K562 (cell line): Measurements from ENCODE around the gene NOL12. TPM values are rescaled to one million over a fixed set of nuclear protein-coding genes. Genes with fewer than 3 reads are reported as not detected.

Source experiments
- CBX1 ChIP-seq: sonication (generic); IDR thresholded peaks from 2 replicates; pipeline ENCODE4 v1.6.1; 2016; ENCODE audit warnings: antibody characterized with exemption, low read depth, mild to moderate bottlenecking
- CBX2 ChIP-seq: fragments of 200-600 bp; sonication (generic); IDR thresholded peaks from one replicate; pipeline ENCODE4 v1.6.1; 2012; ENCODE audit warnings: mild to moderate bottlenecking, low read length, inconsistent platforms; ENCODE audit not compliant: insufficient read depth, poor library complexity, severe bottlenecking
- CTBP1 ChIP-seq: fragments of 450-650 bp; IDR thresholded peaks from 2 replicates; pipeline ENCODE4 v1.6.1; 2016; ENCODE audit warnings: borderline replicate concordance
- CXXC5 ChIP-seq: fragments of 250-450 bp; sonication (Bioruptor Pico); IDR thresholded peaks from 2 replicates; pipeline ENCODE4 v1.8.0; 2022; ENCODE audit warnings: inconsistent platforms, mild to moderate bottlenecking, moderate library complexity
- ETV1 ChIP-seq: fragments of 450-650 bp; conservative IDR thresholded peaks from 2 replicates; pipeline ENCODE4 v1.6.1; 2016; ENCODE audit warnings: missing genetic modification characterization, control low read depth, low read depth, missing compliant biosample characterization
- KLF6 ChIP-seq: fragments of 250-450 bp; sonication (Bioruptor Pico); IDR thresholded peaks from 2 replicates; pipeline ENCODE4 v1.4.0; 2020; ENCODE audit warnings: mild to moderate bottlenecking, moderate library complexity, borderline replicate concordance
- MECOM ChIP-seq: fragments of 250-450 bp; sonication (Bioruptor Pico); IDR thresholded peaks from 2 replicates; pipeline ENCODE4 v1.8.0; 2022; ENCODE audit warnings: inconsistent platforms
- RFX5 ChIP-seq: IDR thresholded peaks from 2 replicates; pipeline ENCODE4 v1.6.1; 2011; ENCODE audit warnings: low read depth, mild to moderate bottlenecking, improper control_type of control experiment, low read length
- RUNX1 ChIP-seq: sonication (generic); IDR thresholded peaks from 2 replicates; pipeline ENCODE4 v1.6.1; 2016; ENCODE audit warnings: antibody characterized with exemption, low read depth
- SP1 ChIP-seq: sonication (generic); formaldehyde crosslinking; IDR thresholded peaks from 2 replicates; pipeline ENCODE4 v1.8.1; 2022; ENCODE audit warnings: mild to moderate bottlenecking, missing genetic modification reagents
- ZFX ChIP-seq: sonication (generic); formaldehyde crosslinking; IDR thresholded peaks from 2 replicates; pipeline ENCODE4 v1.8.0; 2022; ENCODE audit warnings: mild to moderate bottlenecking, missing genetic modification reagents, moderate library complexity
- ZNF217 ChIP-seq: sonication (generic); formaldehyde crosslinking; IDR thresholded peaks from 2 replicates; pipeline ENCODE4 v1.8.0; 2022; ENCODE audit warnings: mild to moderate bottlenecking, missing genetic modification reagents
- ZNF354B ChIP-seq: fragments of 250-450 bp; sonication (Bioruptor Pico); IDR thresholded peaks from 2 replicates; pipeline ENCODE4 v1.4.0; 2020
- ZNF408 ChIP-seq: fragments of 250-450 bp; sonication (Bioruptor Pico); IDR thresholded peaks from 2 replicates; pipeline ENCODE4 v1.4.0; 2020; ENCODE audit warnings: low read depth, mild to moderate bottlenecking, moderate library complexity
- ZNF561 ChIP-seq: fragments of 450-650 bp; formaldehyde crosslinking; conservative IDR thresholded peaks from 2 replicates; pipeline ENCODE4 v1.4.0; 2020; ENCODE audit warnings: mild to moderate bottlenecking, moderate library complexity
- ZNF707 ChIP-seq: fragments of 250-450 bp; sonication (Bioruptor Pico); conservative IDR thresholded peaks from 2 replicates; pipeline ENCODE4 v1.8.0; 2022; ENCODE audit warnings: inconsistent platforms, mild to moderate bottlenecking, moderate library complexity
- ZNF785 ChIP-seq: fragments of 250-450 bp; sonication (Bioruptor Pico); IDR thresholded peaks from 2 replicates; pipeline ENCODE4 v1.4.0; 2020; ENCODE audit warnings: mild to moderate bottlenecking
- ZSCAN32 ChIP-seq: fragments of 450-650 bp; formaldehyde crosslinking; IDR thresholded peaks from 2 replicates; pipeline ENCODE4 v1.4.0; 2020; ENCODE audit warnings: mild to moderate bottlenecking, moderate library complexity
- polyA plus RNA-seq, 8 experiments: library from polyadenylated mRNA; depleted of rRNA in 4 of 8; stranded (reverse) in 5 of 8; unstranded in 3 of 8; fragments of >200 nt; fragmentation: Nextera tagmentation in 2 of 8; fragmentation: Illumina TruSeq in 1 of 8; extraction: Ambion mirVana in 2 of 8; extraction: Trizol in 1 of 8; gene quantifications; 2 replicates each; pipeline versions ENCODE4 v1.2.1 to v1.2.3, GENCODE V29; 2011 to 2014; ENCODE audit warnings: inconsistent platforms in 1 of 8, missing spikeins in 1 of 8
- total RNA-seq, 7 experiments: library from RNA; depleted of rRNA in 6 of 7; stranded (reverse); fragments of >200 nt in 6 of 7; fragmentation: Illumina TruSeq in 2 of 7; extraction: Trizol in 2 of 7; gene quantifications; 2 replicates each; pipeline versions ENCODE4 v1.2.1 to v1.2.3, GENCODE V29; 2011 to 2021; ENCODE audit warnings: low replicate concordance in 1 of 7
- TF ChIP-seq, protein P1 (sequence below): fragments of 450-650 bp; IDR thresholded peaks from 2 replicates; pipeline ENCODE4 v1.6.1; 2018; ENCODE audit not compliant: partially characterized antibody
- TF ChIP-seq, protein P2 (sequence below), 2 experiments: fragments of 450-650 bp in 1 of 2; sonication (generic) in 1 of 2; formaldehyde crosslinking in 1 of 2; IDR thresholded peaks in 1 of 2; conservative IDR thresholded peaks in 1 of 2; 2 replicates each; pipeline versions ENCODE4 v1.6.1 to v1.8.1; 2016 to 2023; ENCODE audit warnings: mild to moderate bottlenecking in 2 of 2, moderate library complexity in 2 of 2, inconsistent platforms in 1 of 2, missing genetic modification reagents in 1 of 2
- TF ChIP-seq, protein P3 (sequence below): sonication (generic); formaldehyde crosslinking; IDR thresholded peaks from 2 replicates; pipeline ENCODE4 v1.8.0; 2022; ENCODE audit warnings: mild to moderate bottlenecking, missing genetic modification reagents
- TF ChIP-seq, protein P4 (sequence below), 2 experiments: fragments of 450-650 bp; IDR thresholded peaks; 2 replicates each; pipeline ENCODE4 v1.6.1; 2016

The NOL12 gene
- total and polyA plus RNA-seq, 9 of the 15 experiments (the other 6 are each of a cell fraction or from before 2014, with no cell fraction given), result 2.8 to 40.9 (median 28.5) TPM

DNA sequence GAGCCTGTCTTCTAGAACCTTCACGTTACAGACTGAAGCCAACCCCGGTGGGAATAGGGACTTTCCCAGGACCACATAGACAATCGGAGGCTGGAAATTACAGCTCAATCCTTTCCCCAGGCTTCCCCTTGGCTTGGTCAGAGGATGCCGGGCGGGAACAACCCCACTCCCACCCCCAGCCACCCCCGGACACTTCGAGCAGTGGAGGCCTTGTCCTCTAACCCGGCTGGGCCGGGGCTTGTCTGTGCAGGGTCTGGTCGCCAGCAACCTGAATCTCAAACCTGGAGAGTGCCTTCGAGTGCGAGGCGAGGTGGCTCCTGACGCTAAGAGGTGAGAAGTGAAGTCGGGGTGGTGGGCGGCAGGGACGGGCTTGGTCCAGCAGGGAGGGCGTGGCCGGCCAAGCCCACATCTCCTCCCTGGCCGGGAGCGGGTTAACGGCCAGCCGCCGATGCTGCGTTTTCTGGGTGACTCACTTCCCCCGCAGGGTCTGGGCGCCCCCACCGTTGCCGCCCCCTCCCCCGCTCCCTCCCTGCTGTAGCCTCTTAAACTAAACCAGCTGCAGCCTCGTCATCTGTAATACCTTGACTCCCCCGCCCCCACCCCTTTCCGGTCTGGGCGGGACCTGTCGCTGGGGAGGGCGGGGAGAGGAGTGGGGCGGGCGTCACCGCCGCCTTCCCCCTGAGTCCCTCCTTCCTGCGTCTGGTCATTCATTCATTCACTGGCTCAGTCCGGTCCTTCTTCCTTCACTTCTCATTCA lies 9.2 kb upstream of the NOL12 start (continued):
- TF ChIP-seq CTBP1 (peak; percentile 47; the same call in 1 of the 2 replicates), ETV1 (peak; percentile 89), ZNF354B (CRISPR knock-in tag) (no peak), ZNF561 (no peak), ZNF408 (no peak), KLF6 (CRISPR knock-in tag) (no peak), RUNX1 (no peak), MECOM (no peak), CXXC5 (CRISPR knock-in tag) (peak; percentile 73), CBX2 (no peak), ZSCAN32 (CRISPR knock-in tag) (no peak), ZFX (CRISPR knock-in tag) (peak; percentile 33; the same call in 1 of the 2 replicates), ZNF707 (CRISPR knock-in tag) (no peak), ZNF785 (CRISPR knock-in tag) (no peak), RFX5 (no peak), SP1 (CRISPR knock-in tag) (no peak), ZNF217 (CRISPR knock-in tag) (no peak), CBX1 (no peak)
- TF ChIP-seq, protein P1, sequence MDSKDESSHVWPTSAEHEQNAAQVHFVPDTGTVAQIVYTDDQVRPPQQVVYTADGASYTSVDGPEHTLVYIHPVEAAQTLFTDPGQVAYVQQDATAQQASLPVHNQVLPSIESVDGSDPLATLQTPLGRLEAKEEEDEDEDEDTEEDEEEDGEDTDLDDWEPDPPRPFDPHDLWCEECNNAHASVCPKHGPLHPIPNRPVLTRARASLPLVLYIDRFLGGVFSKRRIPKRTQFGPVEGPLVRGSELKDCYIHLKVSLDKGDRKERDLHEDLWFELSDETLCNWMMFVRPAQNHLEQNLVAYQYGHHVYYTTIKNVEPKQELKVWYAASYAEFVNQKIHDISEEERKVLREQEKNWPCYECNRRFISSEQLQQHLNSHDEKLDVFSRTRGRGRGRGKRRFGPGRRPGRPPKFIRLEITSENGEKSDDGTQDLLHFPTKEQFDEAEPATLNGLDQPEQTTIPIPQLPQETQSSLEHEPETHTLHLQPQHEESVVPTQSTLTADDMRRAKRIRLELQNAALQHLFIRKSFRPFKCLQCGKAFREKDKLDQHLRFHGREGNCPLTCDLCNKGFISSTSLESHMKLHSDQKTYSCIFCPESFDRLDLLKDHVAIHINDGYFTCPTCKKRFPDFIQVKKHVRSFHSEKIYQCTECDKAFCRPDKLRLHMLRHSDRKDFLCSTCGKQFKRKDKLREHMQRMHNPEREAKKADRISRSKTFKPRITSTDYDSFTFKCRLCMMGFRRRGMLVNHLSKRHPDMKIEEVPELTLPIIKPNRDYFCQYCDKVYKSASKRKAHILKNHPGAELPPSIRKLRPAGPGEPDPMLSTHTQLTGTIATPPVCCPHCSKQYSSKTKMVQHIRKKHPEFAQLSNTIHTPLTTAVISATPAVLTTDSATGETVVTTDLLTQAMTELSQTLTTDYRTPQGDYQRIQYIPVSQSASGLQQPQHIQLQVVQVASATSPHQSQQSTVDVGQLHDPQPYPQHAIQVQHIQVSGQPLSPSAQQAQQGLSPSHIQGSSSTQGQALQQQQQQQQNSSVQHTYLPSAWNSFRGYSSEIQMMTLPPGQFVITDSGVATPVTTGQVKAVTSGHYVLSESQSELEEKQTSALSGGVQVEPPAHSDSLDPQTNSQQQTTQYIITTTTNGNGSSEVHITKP, result peak; percentile 83
- TF ChIP-seq, protein P2, sequence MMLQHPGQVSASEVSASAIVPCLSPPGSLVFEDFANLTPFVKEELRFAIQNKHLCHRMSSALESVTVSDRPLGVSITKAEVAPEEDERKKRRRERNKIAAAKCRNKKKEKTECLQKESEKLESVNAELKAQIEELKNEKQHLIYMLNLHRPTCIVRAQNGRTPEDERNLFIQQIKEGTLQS (IDR thresholded peaks at IDR 0.05), result peak; percentile 88
- TF ChIP-seq, protein P2 (CRISPR knock-in tag; conservative IDR thresholded peaks at IDR 0.05), result no peak
- TF ChIP-seq, protein P3, sequence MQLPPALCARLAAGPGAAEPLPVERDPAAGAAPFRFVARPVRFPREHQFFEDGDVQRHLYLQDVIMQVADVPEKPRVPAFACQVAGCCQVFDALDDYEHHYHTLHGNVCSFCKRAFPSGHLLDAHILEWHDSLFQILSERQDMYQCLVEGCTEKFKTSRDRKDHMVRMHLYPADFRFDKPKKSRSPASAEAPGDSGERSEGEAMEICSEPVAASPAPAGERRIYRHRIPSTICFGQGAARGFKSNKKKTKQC (CRISPR knock-in tag), result no peak
- TF ChIP-seq, protein P4, sequence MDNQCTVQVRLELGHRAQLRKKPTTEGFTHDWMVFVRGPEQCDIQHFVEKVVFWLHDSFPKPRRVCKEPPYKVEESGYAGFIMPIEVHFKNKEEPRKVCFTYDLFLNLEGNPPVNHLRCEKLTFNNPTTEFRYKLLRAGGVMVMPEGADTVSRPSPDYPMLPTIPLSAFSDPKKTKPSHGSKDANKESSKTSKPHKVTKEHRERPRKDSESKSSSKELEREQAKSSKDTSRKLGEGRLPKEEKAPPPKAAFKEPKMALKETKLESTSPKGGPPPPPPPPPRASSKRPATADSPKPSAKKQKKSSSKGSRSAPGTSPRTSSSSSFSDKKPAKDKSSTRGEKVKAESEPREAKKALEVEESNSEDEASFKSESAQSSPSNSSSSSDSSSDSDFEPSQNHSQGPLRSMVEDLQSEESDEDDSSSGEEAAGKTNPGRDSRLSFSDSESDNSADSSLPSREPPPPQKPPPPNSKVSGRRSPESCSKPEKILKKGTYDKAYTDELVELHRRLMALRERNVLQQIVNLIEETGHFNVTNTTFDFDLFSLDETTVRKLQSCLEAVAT (IDR thresholded peaks at IDR 0.05), result no peak
